Measurements from ENCODE around the gene STEAP2.
"Not testable (repeated sequence)": the region's sequence is repeated elsewhere in the genome, so short reads cannot be mapped to it uniquely, and the experiment has no call there.

The STEAP2 gene

GRCh38 chr7:90181485-90181884 lies 30.1 kb upstream of the STEAP2 start:
- H3K9me3 ChIP-seq (ENCODE audit: insufficient read depth, low read depth, low read length): no peaks in the 10 kb centered on the region; the same call in 1 of the 2 replicates

GRCh38 chr7:90186290-90186689 lies 25.2 kb upstream of the STEAP2 start:
- H3K27me3 ChIP-seq (ENCODE audit: insufficient read depth, low read length, poor library complexity, severe bottlenecking); H3K4me2 ChIP-seq (ENCODE audit: low read depth, low read length, poor library complexity, severe bottlenecking); H3K9me3 ChIP-seq (ENCODE audit: insufficient read depth, low read depth, low read length); H3F3A ChIP-seq (ENCODE audit: low read depth); H2AFZ ChIP-seq (ENCODE audit: low read length); H3K36me3 ChIP-seq (ENCODE audit: insufficient read depth, low read length); H4K20me1 ChIP-seq (ENCODE audit: insufficient read depth, low read length, poor library complexity, severe bottlenecking); H3K9me2 ChIP-seq (replicated peaks; ENCODE audit: low read depth, low read length); H3K4me3 ChIP-seq (ENCODE audit: low read length, poor library complexity, severe bottlenecking); H3K9ac ChIP-seq (ENCODE audit: low read depth, low read length, poor library complexity, severe bottlenecking); H3K79me2 ChIP-seq (ENCODE audit: insufficient read depth, low read length); H3K4me1 ChIP-seq (ENCODE audit: insufficient read depth, low read length, poor library complexity, severe bottlenecking): not testable (repeated sequence)

More at GRCh38 chr7:90181485-90181884, 30.1 kb upstream of the STEAP2 start:
- Histone ChIP-seq H3K9me2 (replicated peaks; ENCODE audit: low read depth, low read length) (no peaks in the 10 kb centered on the region), H3K4me1 (ENCODE audit: insufficient read depth, low read length, poor library complexity, severe bottlenecking) (no peaks in the 10 kb centered on the region), H3K9ac (ENCODE audit: low read depth, low read length, poor library complexity, severe bottlenecking) (no peak overlapping the region), H2AFZ (ENCODE audit: low read length) (no peak overlapping the region), H3K4me3 (ENCODE audit: low read length, poor library complexity, severe bottlenecking) (no peak overlapping the region), H3K4me2 (ENCODE audit: low read depth, low read length, poor library complexity, severe bottlenecking) (no peak overlapping the region), H3K27me3 (ENCODE audit: insufficient read depth, low read length, poor library complexity, severe bottlenecking) (no peaks in the 10 kb centered on the region), H4K20me1 (ENCODE audit: insufficient read depth, low read length, poor library complexity, severe bottlenecking) (no peaks in the 10 kb centered on the region), H3F3A (ENCODE audit: low read depth) (no peaks in the 10 kb centered on the region), H3K79me2 (ENCODE audit: insufficient read depth, low read length) (no peaks in the 10 kb centered on the region), H3K36me3 (ENCODE audit: insufficient read depth, low read length) (no peaks in the 10 kb centered on the region)
- no peak for TF ChIP-seq EZH2phosphoT487 (IDR thresholded peaks at IDR 0.05; ENCODE audit: borderline replicate concordance)
- TF ChIP-seq, protein P1, sequence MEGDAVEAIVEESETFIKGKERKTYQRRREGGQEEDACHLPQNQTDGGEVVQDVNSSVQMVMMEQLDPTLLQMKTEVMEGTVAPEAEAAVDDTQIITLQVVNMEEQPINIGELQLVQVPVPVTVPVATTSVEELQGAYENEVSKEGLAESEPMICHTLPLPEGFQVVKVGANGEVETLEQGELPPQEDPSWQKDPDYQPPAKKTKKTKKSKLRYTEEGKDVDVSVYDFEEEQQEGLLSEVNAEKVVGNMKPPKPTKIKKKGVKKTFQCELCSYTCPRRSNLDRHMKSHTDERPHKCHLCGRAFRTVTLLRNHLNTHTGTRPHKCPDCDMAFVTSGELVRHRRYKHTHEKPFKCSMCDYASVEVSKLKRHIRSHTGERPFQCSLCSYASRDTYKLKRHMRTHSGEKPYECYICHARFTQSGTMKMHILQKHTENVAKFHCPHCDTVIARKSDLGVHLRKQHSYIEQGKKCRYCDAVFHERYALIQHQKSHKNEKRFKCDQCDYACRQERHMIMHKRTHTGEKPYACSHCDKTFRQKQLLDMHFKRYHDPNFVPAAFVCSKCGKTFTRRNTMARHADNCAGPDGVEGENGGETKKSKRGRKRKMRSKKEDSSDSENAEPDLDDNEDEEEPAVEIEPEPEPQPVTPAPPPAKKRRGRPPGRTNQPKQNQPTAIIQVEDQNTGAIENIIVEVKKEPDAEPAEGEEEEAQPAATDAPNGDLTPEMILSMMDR (conservative IDR thresholded peaks at IDR 0.05; ENCODE audit: low read length): no peak

DNA sequence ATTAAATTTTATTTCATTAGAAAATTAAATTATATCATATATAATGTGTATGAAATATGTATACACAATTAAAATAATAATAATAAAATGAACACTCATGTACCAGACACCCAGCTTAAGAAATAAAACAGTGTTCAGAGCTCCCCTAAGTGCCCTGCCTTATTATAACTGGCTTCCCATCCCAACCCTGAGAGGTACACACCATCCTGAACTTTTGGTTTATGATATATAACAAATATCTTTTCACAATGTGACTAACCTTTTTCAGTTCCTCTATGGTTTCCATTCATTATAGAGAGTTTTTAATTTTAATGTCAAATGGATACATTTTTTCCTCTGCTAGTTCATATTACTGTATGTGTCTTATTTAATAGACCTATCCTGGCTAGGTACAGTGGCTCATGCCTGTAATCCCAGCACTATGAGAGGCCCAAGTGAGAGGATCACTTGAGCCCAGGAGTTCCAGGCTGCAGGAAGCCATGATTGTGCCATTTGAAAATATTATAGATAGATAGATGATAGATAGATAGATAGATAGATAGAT lies 24.0 kb upstream of the STEAP2 start:
- no peaks in the 10 kb centered on the region for H3K9me3 ChIP-seq (ENCODE audit: insufficient read depth, low read depth, low read length)
- no peak for TF ChIP-seq EZH2phosphoT487 (IDR thresholded peaks at IDR 0.05; ENCODE audit: borderline replicate concordance)
- TF ChIP-seq, protein P1 (conservative IDR thresholded peaks at IDR 0.05; ENCODE audit: low read length): no peak
- no peaks in the 10 kb centered on the region for H3K79me2 ChIP-seq (ENCODE audit: insufficient read depth, low read length)
- no peak overlapping the region for H3K9ac ChIP-seq (ENCODE audit: low read depth, low read length, poor library complexity, severe bottlenecking)
- H2AFZ ChIP-seq (ENCODE audit: low read length): no peak overlapping the region
- H3K4me1 ChIP-seq (ENCODE audit: insufficient read depth, low read length, poor library complexity, severe bottlenecking): no peaks in the 10 kb centered on the region
- no peaks in the 10 kb centered on the region for H3F3A ChIP-seq (ENCODE audit: low read depth)
- H3K9me2 ChIP-seq (replicated peaks; ENCODE audit: low read depth, low read length): no peaks in the 10 kb centered on the region
- H3K4me3 ChIP-seq (ENCODE audit: low read length, poor library complexity, severe bottlenecking): no peak overlapping the region
- H3K4me2 ChIP-seq (ENCODE audit: low read depth, low read length, poor library complexity, severe bottlenecking): no peak overlapping the region
- H3K36me3 ChIP-seq (ENCODE audit: insufficient read depth, low read length): no peaks in the 10 kb centered on the region
- no peaks in the 10 kb centered on the region for H3K27me3 ChIP-seq (ENCODE audit: insufficient read depth, low read length, poor library complexity, severe bottlenecking)
- no peaks in the 10 kb centered on the region for H4K20me1 ChIP-seq (ENCODE audit: insufficient read depth, low read length, poor library complexity, severe bottlenecking)

DNA sequence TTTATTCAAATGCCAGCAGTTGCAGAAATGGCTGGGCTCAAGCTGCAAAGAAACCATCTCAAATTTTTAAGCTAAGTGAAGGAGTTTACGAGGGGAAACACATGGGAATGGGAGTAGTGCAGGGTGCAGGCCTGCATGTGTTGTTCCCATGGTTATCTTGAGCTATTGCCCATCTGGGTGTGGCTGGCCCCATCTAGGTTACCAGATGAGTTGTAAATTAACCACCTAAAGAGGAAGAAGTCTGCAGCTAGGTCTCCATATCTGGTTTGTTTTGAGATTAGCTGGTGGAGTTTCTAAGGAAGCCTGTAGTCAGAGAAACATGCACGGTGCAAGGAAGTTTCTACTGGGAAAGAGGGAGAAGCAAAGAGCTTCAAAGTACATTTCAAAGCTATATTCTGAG lies 23.3 kb upstream of the STEAP2 start:
- TF ChIP-seq, protein P1 (conservative IDR thresholded peaks at IDR 0.05; ENCODE audit: low read length): no peak
- TF ChIP-seq EZH2phosphoT487 (IDR thresholded peaks at IDR 0.05; ENCODE audit: borderline replicate concordance): no peak
- H3K79me2 ChIP-seq (ENCODE audit: insufficient read depth, low read length): no peaks in the 10 kb centered on the region
- no peaks in the 10 kb centered on the region for H3K36me3 ChIP-seq (ENCODE audit: insufficient read depth, low read length)
- H3K4me1 ChIP-seq (ENCODE audit: insufficient read depth, low read length, poor library complexity, severe bottlenecking): no peaks in the 10 kb centered on the region
- no peak overlapping the region for H3K9ac ChIP-seq (ENCODE audit: low read depth, low read length, poor library complexity, severe bottlenecking)
- no peaks in the 10 kb centered on the region for H4K20me1 ChIP-seq (ENCODE audit: insufficient read depth, low read length, poor library complexity, severe bottlenecking)
- no peak overlapping the region for H2AFZ ChIP-seq (ENCODE audit: low read length)
- no peaks in the 10 kb centered on the region for H3F3A ChIP-seq (ENCODE audit: low read depth)
- H3K4me3 ChIP-seq (ENCODE audit: low read length, poor library complexity, severe bottlenecking): no peak overlapping the region
- H3K9me3 ChIP-seq (ENCODE audit: insufficient read depth, low read depth, low read length): no peaks in the 10 kb centered on the region
- no peak overlapping the region for H3K4me2 ChIP-seq (ENCODE audit: low read depth, low read length, poor library complexity, severe bottlenecking)
- no peaks in the 10 kb centered on the region for H3K27me3 ChIP-seq (ENCODE audit: insufficient read depth, low read length, poor library complexity, severe bottlenecking)
- no peaks in the 10 kb centered on the region for H3K9me2 ChIP-seq (replicated peaks; ENCODE audit: low read depth, low read length)
